H1 (cell line): ENCODE data around the gene MBNL2. TPM values are rescaled to one million over a fixed set of nuclear protein-coding genes. Genes with fewer than 3 reads are reported as not detected.

Experiments used
- CTCF ChIA-PET: fragments of 300-600 bp; sonication (Branson Sonifier 250); formaldehyde crosslinking; loops from one replicate; lab custom pipeline; 2021; ENCODE audit not compliant: partially characterized antibody; lab: Charles Lee
- POLR2A ChIA-PET: fragments of 300-600 bp; sonication (Branson Sonifier 250); formaldehyde crosslinking; loops from one replicate; lab custom pipeline; 2021; ENCODE audit warnings: inconsistent platforms; ENCODE audit not compliant: partially characterized antibody; lab: Charles Lee
- DNase-seq, 2 experiments: peaks; one replicate each; pipeline versions ENCODE4 v3.0.0 to v3.0.0-alpha.2; 2010 to 2022; ENCODE audit warnings: low spot score in 2 of 2, low read depth in 1 of 2, mixed read lengths in 1 of 2
- FAIRE-seq: peaks from 2 replicates; lab custom pipeline; 2011; peaks lifted over from hg19 to GRCh38; lab: Jason Lieb, UNC
- H2AFZ ChIP-seq: 2 replicates; pipeline ENCODE4 v1.8.1; 2012; ENCODE audit warnings: low read length, inconsistent platforms
- H2AK5ac ChIP-seq: 2 replicates; pipeline ENCODE4 v1.6.1; 2013; ENCODE audit warnings: low read depth, low read length
- H2BK120ac ChIP-seq: replicated peaks from 2 replicates; pipeline ENCODE3; 2013; ENCODE audit warnings: low read depth, low read length, inconsistent platforms
- H2BK12ac ChIP-seq: 2 replicates; pipeline ENCODE4 v1.6.1; 2013; ENCODE audit warnings: low read depth, low read length
- H2BK15ac ChIP-seq: 2 replicates; pipeline ENCODE4 v1.6.1; 2013; ENCODE audit warnings: low read length
- H2BK20ac ChIP-seq: 2 replicates; pipeline ENCODE4 v1.6.1; 2013; ENCODE audit warnings: low read length
- H2BK5ac ChIP-seq: 2 replicates; pipeline ENCODE4 v1.6.1; 2013; ENCODE audit warnings: low read depth, low read length
- H3K14ac ChIP-seq: 2 replicates; pipeline ENCODE4 v1.6.1; 2013; ENCODE audit warnings: inconsistent platforms; ENCODE audit not compliant: insufficient read length
- H3K18ac ChIP-seq: 2 replicates; pipeline ENCODE4 v1.6.1; 2013; ENCODE audit warnings: low read length; ENCODE audit errors: extremely low read depth
- H3K23ac ChIP-seq: 2 replicates; pipeline ENCODE4 v1.6.1; 2013; ENCODE audit warnings: inconsistent platforms; ENCODE audit not compliant: insufficient read length
- H3K23me2 ChIP-seq: 2 replicates; pipeline ENCODE4 v1.6.1; 2013; ENCODE audit warnings: low read depth, low read length
- H3K27ac ChIP-seq: 2 replicates; pipeline ENCODE4 v1.6.1; 2011; ENCODE audit warnings: low read depth, low read length, inconsistent platforms
- H3K27me3 ChIP-seq, 4 experiments: replicated peaks in 1 of 4; 1 replicate in 1 of 4; 2 replicates in 3 of 4; pipeline versions ENCODE4 v1.6.1 to v1.8.1; 2011 to 2013; ENCODE audit warnings: low read length in 3 of 4, mild to moderate bottlenecking in 3 of 4, inconsistent platforms in 2 of 4, mixed read lengths in 2 of 4, moderate library complexity in 1 of 4; ENCODE audit not compliant: control insufficient read depth in 3 of 4, insufficient read depth in 3 of 4; ENCODE audit errors: extremely low read depth in 1 of 4
- H3K36me3 ChIP-seq, 4 experiments: 2 replicates each; pipeline versions ENCODE4 v1.6.1 to v1.8.1; 2011 to 2013; ENCODE audit warnings: mild to moderate bottlenecking in 4 of 4, low read length in 3 of 4, moderate library complexity in 2 of 4, control low read depth in 1 of 4, inconsistent platforms in 1 of 4; ENCODE audit not compliant: insufficient read depth in 4 of 4, control insufficient read depth in 2 of 4
- H3K4ac ChIP-seq: replicated peaks from 2 replicates; pipeline ENCODE3; 2013; ENCODE audit warnings: low read length, low read depth, mixed read lengths, inconsistent platforms; ENCODE audit not compliant: insufficient read length
- H3K4me1 ChIP-seq, 4 experiments: replicated peaks in 1 of 4; 1 replicate in 1 of 4; 2 replicates in 3 of 4; pipeline versions ENCODE4 v1.6.1 to v1.8.1; 2011 to 2013; ENCODE audit warnings: low read length in 3 of 4, inconsistent platforms in 2 of 4, mixed read lengths in 1 of 4; ENCODE audit not compliant: insufficient read depth in 4 of 4, control insufficient read depth in 3 of 4
- H3K4me2 ChIP-seq, 2 experiments: 2 replicates each; pipeline versions ENCODE4 v1.6.1 to v1.8.1; 2011 to 2013; ENCODE audit warnings: low read depth in 2 of 2, low read length in 2 of 2, control low read depth in 1 of 2, inconsistent platforms in 1 of 2, mild to moderate bottlenecking in 1 of 2; ENCODE audit not compliant: insufficient read depth in 1 of 2
- H3K4me3 ChIP-seq, 4 experiments: fragments of 200-600, 300-600 bp in 1 of 4; sonication (generic), shearing (Covaris generic), sonication (Bioruptor Twin) in 1 of 4; 2 replicates each; pipeline versions ENCODE4 v1.5.1 to v1.8.1; 2011 to 2016; ENCODE audit warnings: low read length in 4 of 4, low read depth in 3 of 4, control low read depth in 2 of 4, inconsistent platforms in 2 of 4, mild to moderate bottlenecking in 2 of 4, mixed read lengths in 1 of 4, moderate library complexity in 1 of 4; ENCODE audit not compliant: insufficient read depth in 2 of 4; ENCODE audit errors: extremely low read depth in 1 of 4
- H3K56ac ChIP-seq: replicated peaks from 2 replicates; pipeline ENCODE3; 2013; ENCODE audit warnings: low read depth, mild to moderate bottlenecking, mixed read lengths, low read length, inconsistent platforms; ENCODE audit not compliant: insufficient read length
- H3K79me1 ChIP-seq: 2 replicates; pipeline ENCODE4 v1.6.1; 2013; ENCODE audit warnings: low read depth, low read length, control low read depth
- H3K79me2 ChIP-seq, 2 experiments: 2 replicates each; pipeline versions ENCODE4 v1.6.1 to v1.8.1; 2012 to 2013; ENCODE audit warnings: low read length in 2 of 2, mild to moderate bottlenecking in 2 of 2, inconsistent platforms in 1 of 2; ENCODE audit not compliant: insufficient read depth in 2 of 2, control insufficient read depth in 1 of 2
- H3K9ac ChIP-seq, 4 experiments: replicated peaks in 1 of 4; 1 replicate in 1 of 4; 2 replicates in 3 of 4; pipeline versions ENCODE4 v1.6.1 to v1.8.1; 2011 to 2013; ENCODE audit warnings: low read depth in 3 of 4, low read length in 3 of 4, control low read depth in 2 of 4, mild to moderate bottlenecking in 2 of 4, moderate library complexity in 2 of 4, inconsistent platforms in 1 of 4; ENCODE audit errors: extremely low read depth in 1 of 4
- H3K9me3 ChIP-seq, 2 experiments: 2 replicates each; pipeline versions ENCODE4 v1.6.1 to v1.8.1; 2012 to 2013; ENCODE audit warnings: mild to moderate bottlenecking in 2 of 2, moderate library complexity in 2 of 2, control low read depth in 1 of 2, inconsistent platforms in 1 of 2, low read depth in 1 of 2, low read length in 1 of 2, mixed read lengths in 1 of 2; ENCODE audit not compliant: insufficient read depth in 2 of 2
- H4K20me1 ChIP-seq, 2 experiments: replicated peaks in 1 of 2; 2 replicates each; pipeline versions ENCODE3 to v1.8.1; 2011 to 2013; ENCODE audit warnings: inconsistent platforms in 2 of 2, low read length in 2 of 2, mild to moderate bottlenecking in 1 of 2; ENCODE audit not compliant: insufficient read depth in 2 of 2, control insufficient read depth in 1 of 2
- H4K5ac ChIP-seq: 2 replicates; pipeline ENCODE4 v1.6.1; 2013; ENCODE audit warnings: low read length, low read depth, mixed read lengths, inconsistent platforms; ENCODE audit not compliant: insufficient read length
- H4K8ac ChIP-seq: 2 replicates; pipeline ENCODE4 v1.8.0; 2013; ENCODE audit warnings: mild to moderate bottlenecking, moderate library complexity, low read length, inconsistent platforms; ENCODE audit not compliant: insufficient read depth; ENCODE audit errors: extremely low read depth
- H4K91ac ChIP-seq: replicated peaks from 2 replicates; pipeline ENCODE3; 2013; ENCODE audit warnings: low read length, mixed read lengths, inconsistent platforms; ENCODE audit not compliant: insufficient read length
- CHD1 ChIP-seq: IDR thresholded peaks from 2 replicates; pipeline ENCODE4 v1.6.1; 2012; ENCODE audit warnings: low read depth, low read length, improper control_type of control experiment
- CHD2 ChIP-seq: IDR thresholded peaks from 2 replicates; pipeline ENCODE4 v1.6.1; 2012; ENCODE audit warnings: low read length, improper control_type of control experiment
- CTBP2 ChIP-seq: IDR thresholded peaks from 2 replicates; pipeline ENCODE4 v1.7.0; 2011; ENCODE audit warnings: borderline replicate concordance, mild to moderate bottlenecking, moderate library complexity, mixed read lengths, low read length; ENCODE audit not compliant: insufficient read depth, insufficient read length
- EGR1 ChIP-seq: IDR thresholded peaks from 2 replicates; pipeline ENCODE4 v1.6.1; 2011; ENCODE audit warnings: low read depth, low read length, borderline replicate concordance
- GABPA ChIP-seq: IDR thresholded peaks from 2 replicates; pipeline ENCODE4 v1.6.1; 2011; ENCODE audit warnings: mild to moderate bottlenecking, low read length, moderate library complexity, borderline replicate concordance; ENCODE audit not compliant: insufficient read depth
- HDAC2 ChIP-seq, 2 experiments: fragments of 300-600 bp in 1 of 2; sonication (generic) in 1 of 2; IDR thresholded peaks; 2 replicates each; pipeline ENCODE4 v1.6.1; 2011 to 2012; ENCODE audit warnings: low read depth in 2 of 2, low read length in 2 of 2, mild to moderate bottlenecking in 2 of 2, moderate library complexity in 2 of 2, borderline replicate concordance in 1 of 2, inconsistent platforms in 1 of 2
- KDM4A ChIP-seq: IDR thresholded peaks from one replicate; pipeline ENCODE4 v1.7.1; 2012; ENCODE audit warnings: low read depth, mild to moderate bottlenecking, moderate library complexity, low read length, inconsistent platforms; ENCODE audit not compliant: severe bottlenecking
- MAX ChIP-seq: IDR thresholded peaks from 2 replicates; pipeline ENCODE4 v1.6.1; 2012; ENCODE audit warnings: inconsistent platforms
- NRF1 ChIP-seq: IDR thresholded peaks from 2 replicates; pipeline ENCODE4 v1.6.1; 2011; ENCODE audit warnings: mild to moderate bottlenecking, low read depth, low read length, improper control_type of control experiment
- RAD21 ChIP-seq, 2 experiments: IDR thresholded peaks in 1 of 2; conservative IDR thresholded peaks in 1 of 2; 2 replicates each; pipeline ENCODE4 v1.6.1; 2011; ENCODE audit warnings: low read depth in 2 of 2, low read length in 2 of 2, improper control_type of control experiment in 1 of 2, inconsistent platforms in 1 of 2, mild to moderate bottlenecking in 1 of 2, moderate library complexity in 1 of 2
- RFX5 ChIP-seq: IDR thresholded peaks from 2 replicates; pipeline ENCODE4 v1.6.1; 2011; ENCODE audit warnings: low read depth, low read length, improper control_type of control experiment, borderline replicate concordance
- SIX5 ChIP-seq: IDR thresholded peaks from 2 replicates; pipeline ENCODE4 v1.6.1; 2011; ENCODE audit warnings: mild to moderate bottlenecking, low read depth, low read length
- ZNF274 ChIP-seq: IDR thresholded peaks from 2 replicates; pipeline ENCODE4 v1.7.0; 2012; ENCODE audit warnings: low read length, borderline replicate concordance; ENCODE audit errors: extremely low read depth
- WGBS, 2 experiments: shearing (Covaris generic) in 1 of 2; methylation state at CpG; one replicate each; pipeline versions ENCODE4 v1.1.6 to v1.1.7; 2013 to 2015; ENCODE audit warnings: low lambda C conversion rate in 2 of 2, mixed read lengths in 2 of 2, inconsistent platforms in 1 of 2, low coverage in 1 of 2, missing lambda C conversion rate in 1 of 2; ENCODE audit not compliant: insufficient replicate concordance in 2 of 2, insufficient coverage in 1 of 2, insufficient read length in 1 of 2; ENCODE audit errors: extremely low coverage in 1 of 2, missing lambda C conversion rate in 1 of 2; 5-methylcytosine and 5-hydroxymethylcytosine counted together
- polyA plus RNA-seq, 7 experiments: library from polyadenylated mRNA; depleted of rRNA in 3 of 7; stranded (reverse) in 5 of 7; unstranded in 2 of 7; fragments of >200 nt in 5 of 7; fragments of 200-250 nt in 2 of 7; gene quantifications; 1 replicate in 5 of 7; 2 replicates in 1 of 7; 4 replicates in 1 of 7; pipeline versions ENCODE4 v1.2.1 to v1.2.3, GENCODE V29; 2011 to 2013; ENCODE audit warnings: missing spikeins in 2 of 7, mixed read lengths in 2 of 7
- total RNA-seq: library from RNA; stranded (reverse); fragmentation: NEBNext Ultra II Directional; extraction: Animal tissue kit (Norgen Biotek cat#: 25700); gene quantifications from 2 replicates; pipeline ENCODE4 v1.2.1, GENCODE V29; 2021

Gene MBNL2
- total and polyA plus RNA-seq, 2 of the 8 experiments (the other 6 are each of a cell fraction or from before 2014, with no cell fraction given) = 1.0 to 2.6 TPM

- Histone ChIP-seq H3K56ac (no peak overlapping the region), H4K91ac (no peak overlapping the region), H2BK20ac (no peak overlapping the region), H3K4me2 (no peak overlapping the region), H3K9me3 (no peaks in the 10 kb centered on the region), H3K4ac (no peak overlapping the region), H3K27me3 (no peaks in the 10 kb centered on the region), H2BK120ac (no peak overlapping the region), H2AK5ac (no peak overlapping the region), H3K14ac (no peak overlapping the region), H3K18ac (no peak overlapping the region), H3K4me3 (no peak overlapping the region), H2BK5ac (no peak overlapping the region), H4K8ac (no peak overlapping the region), H2AFZ (no peak overlapping the region), H3K23ac (no peak overlapping the region), H4K5ac (no peak overlapping the region), H3K79me1 (no peaks in the 10 kb centered on the region; the same call in 1 of the 2 replicates), H2BK15ac (no peak overlapping the region), H3K27ac (no peak overlapping the region), H3K79me2 (no peaks in the 10 kb centered on the region), H4K20me1 (peaks cover 0 to 2% of the 10 kb centered on the region in 2 experiments), H3K9ac (no peak overlapping the region), H2BK12ac (no peak overlapping the region), H3K36me3 (no peaks in the 10 kb centered on the region), H3K4me1 (no peaks in the 10 kb centered on the region), H3K23me2 (no peaks in the 10 kb centered on the region; the same call in 1 of the 2 replicates)
- no peak for DNase-seq
- ChIA-PET CTCF (no interaction called here), POLR2A (no interaction called here)
- no peak for FAIRE-seq
- 96% methylated on average over 2 of the region's 2 CpGs; no CpG with 5 or more reads in 1 of the 2 experiments for WGBS, 2 experiments
- TF ChIP-seq ZNF274 = no peak
- TF ChIP-seq NRF1 = no peak
- no peak for TF ChIP-seq RAD21 (IDR thresholded peaks at IDR 0.05 in 1 of 2, conservative IDR thresholded peaks at IDR 0.05 in 1 of 2; ENCODE audit: low read depth in 2 of 2, low read length in 2 of 2)
- no peak for TF ChIP-seq CHD2
- no peak for TF ChIP-seq MAX
- no peak for TF ChIP-seq CTBP2
- no peak for TF ChIP-seq HDAC2 (IDR thresholded peaks at IDR 0.05; ENCODE audit: borderline replicate concordance in 1 of 2, low read depth in 2 of 2, low read length in 2 of 2)
- no peak for TF ChIP-seq RFX5
- TF ChIP-seq EGR1 = no peak
- TF ChIP-seq GABPA = no peak
- TF ChIP-seq KDM4A = no peak
- no peak for TF ChIP-seq SIX5
- TF ChIP-seq CHD1 = no peak
Observed at GRCh38 chr13:97283888-97284287, 61.8 kb downstream of the MBNL2 start.
